Measurements from ENCODE around the gene SYK.

Gene SYK

GRCh38 chr9:90836411-90837080 is 34.9 kb downstream of the SYK start:
- no peak overlapping the region for H3K4me3 ChIP-seq (ENCODE audit: low read depth, low read length)
- CTCF ChIA-PET: interaction anchor here (1.4 kb wide), 1 partner anchor 694 kb away, joined by 3 read pairs; no protein-coding TSS in a partner anchor
- TF ChIP-seq ZNF48 (tag by site-specific recombination; IDR thresholded peaks at IDR 0.05) (no peak), ZNF302 (tag by site-specific recombination; IDR thresholded peaks at IDR 0.05; ENCODE audit: low read depth) (no peak), ZBTB10 (tag by site-specific recombination; IDR thresholded peaks at IDR 0.05) (no peak), RBAK (tag by site-specific recombination; IDR thresholded peaks at IDR 0.05) (no peak), TSHZ1 (tag by site-specific recombination; IDR thresholded peaks at IDR 0.05; ENCODE audit: borderline replicate concordance) (no peak), ZNF670 (tag by site-specific recombination; IDR thresholded peaks at IDR 0.05; ENCODE audit: low read depth) (no peak), ZNF274 (IDR thresholded peaks at IDR 0.05; ENCODE audit: low read length) (no peak), ZNF274 (tag by site-specific recombination; IDR thresholded peaks at IDR 0.05; ENCODE audit: borderline replicate concordance) (no peak), PRDM4 (tag by site-specific recombination; IDR thresholded peaks at IDR 0.05) (no peak), ZNF600 (tag by site-specific recombination; IDR thresholded peaks at IDR 0.05) (no peak), ZNF391 (tag by site-specific recombination; IDR thresholded peaks at IDR 0.05; ENCODE audit: borderline replicate concordance, low read depth) (no peak)
- H3K4me1 ChIP-seq (ENCODE audit: control insufficient read depth, insufficient read depth, low read length): no peaks in the 10 kb centered on the region
- POLR2A ChIA-PET: no interaction called here
- no peaks in the 10 kb centered on the region for H3K9me3 ChIP-seq (ENCODE audit: control insufficient read depth, insufficient read depth, low read depth, low read length)
- H3K27ac ChIP-seq (ENCODE audit: extremely low read depth, low read depth, low read length): no peak overlapping the region
- H3K36me3 ChIP-seq (ENCODE audit: control insufficient read depth in 2 of 2, insufficient read depth in 1 of 2, low read length in 2 of 2): no peaks in the 10 kb centered on the region

- H3K4me3 ChIP-seq (ENCODE audit: low read depth, low read length): no peak overlapping the region
- ChIA-PET CTCF (interaction anchor here (0.6 to 1.2 kb wide), 5 partner anchors 12 to 1130 kb away, joined by 3 read pairs; no protein-coding TSS in a partner anchor), POLR2A (interaction anchor here (0.5 to 0.6 kb wide), 2 partner anchors 23 to 370 kb away, joined by 3 read pairs; no protein-coding TSS in a partner anchor)
- no peak overlapping the region for H3K27ac ChIP-seq (ENCODE audit: extremely low read depth, low read depth, low read length)
- H3K36me3 ChIP-seq (ENCODE audit: control insufficient read depth in 2 of 2, insufficient read depth in 1 of 2, low read length in 2 of 2): no peaks in the 10 kb centered on the region
- H3K4me1 ChIP-seq (ENCODE audit: control insufficient read depth, insufficient read depth, low read length): no peaks in the 10 kb centered on the region
- H3K9me3 ChIP-seq (ENCODE audit: control insufficient read depth, insufficient read depth, low read depth, low read length): no peaks in the 10 kb centered on the region
- no peak for TF ChIP-seq ZNF776 (tag by site-specific recombination; IDR thresholded peaks at IDR 0.05; ENCODE audit: borderline replicate concordance)
- TF ChIP-seq ZNF211 (tag by site-specific recombination; IDR thresholded peaks at IDR 0.05; ENCODE audit: low read depth): no peak
- TF ChIP-seq ZNF404 (tag by site-specific recombination; IDR thresholded peaks at IDR 0.05): no peak
- no peak for TF ChIP-seq REST (tag by site-specific recombination; IDR thresholded peaks at IDR 0.05)
- TF ChIP-seq ZNF426 (tag by site-specific recombination; IDR thresholded peaks at IDR 0.05): no peak
- no peak for TF ChIP-seq ZNF692 (tag by site-specific recombination; IDR thresholded peaks at IDR 0.05)
- no peak for TF ChIP-seq ZNF221 (tag by site-specific recombination; IDR thresholded peaks at IDR 0.05; ENCODE audit: borderline replicate concordance)
Observed at GRCh38 chr9:90838098-90838497, 36.5 kb downstream of the SYK start.

Data from HEK293 (cell line).